Measurements from ENCODE around the gene SOHLH1.

SOHLH1 gene

DNA sequence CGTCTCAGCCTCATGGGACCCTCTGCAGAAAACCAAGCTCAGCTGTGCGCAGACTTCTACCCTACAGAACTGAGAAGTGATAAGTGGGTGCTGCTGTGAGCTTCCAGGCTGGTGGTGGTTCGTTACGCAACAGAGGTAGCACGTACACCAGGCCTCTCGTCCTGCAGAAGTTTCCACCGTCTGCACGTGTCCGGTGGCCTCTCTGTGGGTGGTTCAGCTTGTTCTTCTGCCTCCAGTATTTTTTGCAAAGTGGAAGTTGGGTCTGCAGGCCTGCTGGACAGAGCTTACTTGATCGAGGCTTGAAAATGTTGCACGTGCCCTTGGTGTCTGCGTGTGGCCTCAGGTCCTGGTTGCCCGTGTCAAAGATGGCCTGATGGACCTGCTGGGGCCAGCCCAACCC is 30.2 kb upstream of the SOHLH1 start:
- DNase-seq (ENCODE audit: low read depth) = no peak

DNA sequence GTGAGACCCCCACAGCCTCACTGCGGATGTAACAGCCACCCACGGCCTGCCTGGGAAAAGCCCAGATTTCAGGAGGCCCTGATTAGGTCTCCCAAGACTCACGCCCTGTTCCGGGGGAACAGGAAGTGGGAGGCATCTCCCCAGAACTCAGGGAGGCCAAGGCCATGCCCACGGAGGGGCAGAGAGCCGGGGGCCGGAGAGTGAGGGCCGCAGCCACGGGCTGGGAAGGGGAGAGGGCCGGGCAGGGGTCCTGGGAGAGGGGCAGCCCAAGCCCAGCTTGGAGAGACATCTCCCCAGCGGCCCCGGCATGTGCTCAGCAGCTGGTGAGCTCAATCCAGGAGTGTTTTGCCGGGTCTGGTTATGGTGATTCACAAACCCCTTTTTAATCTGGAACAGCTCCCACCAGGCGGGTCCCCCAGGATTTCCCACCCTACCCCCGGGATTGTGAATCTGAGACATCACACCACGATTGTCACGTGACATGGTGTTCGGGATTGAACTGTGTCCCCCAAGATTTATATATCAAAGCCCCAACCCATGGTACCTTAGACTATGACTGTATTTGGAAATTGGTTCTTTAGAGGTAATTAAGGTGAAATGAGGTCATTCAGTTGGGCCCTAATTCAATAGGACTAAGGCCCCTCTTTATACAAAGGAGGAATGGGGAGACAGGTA is 29.3 kb upstream of the SOHLH1 start:
- DNase-seq (ENCODE audit: low read depth) = no peak

DNA sequence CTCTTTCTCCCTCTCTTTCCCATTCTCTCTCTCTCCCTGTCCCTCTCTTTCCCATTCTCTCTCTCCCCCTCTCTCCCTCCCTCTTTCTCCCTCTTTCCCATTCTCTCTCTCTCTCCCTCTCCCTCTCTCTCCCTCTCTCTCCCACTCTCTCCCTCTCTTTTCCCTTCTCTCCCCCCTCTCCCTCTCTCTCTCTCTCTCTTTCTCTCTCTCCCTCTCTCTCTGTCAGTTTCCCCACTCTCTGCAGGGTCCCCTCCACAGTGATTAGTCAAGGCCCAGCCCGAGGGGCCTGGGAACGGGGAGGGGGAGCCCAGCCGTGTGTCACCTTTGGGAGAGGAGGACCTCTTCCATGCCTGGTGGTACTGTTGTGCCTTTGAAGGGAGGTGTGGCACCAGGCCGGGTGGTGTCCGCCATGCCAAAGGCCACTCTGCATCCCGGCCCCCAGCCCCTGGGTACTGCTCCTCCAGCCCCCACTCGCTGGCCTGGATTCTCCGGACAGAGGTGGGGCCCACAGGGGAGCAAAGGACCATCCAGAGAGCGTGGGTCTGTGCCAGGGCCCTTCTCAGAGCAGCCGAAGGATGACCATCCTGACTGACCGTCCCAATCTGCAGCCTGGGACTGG is 28.1 kb upstream of the SOHLH1 start:
- DNase-seq (ENCODE audit: low read depth) = no peak

DNA sequence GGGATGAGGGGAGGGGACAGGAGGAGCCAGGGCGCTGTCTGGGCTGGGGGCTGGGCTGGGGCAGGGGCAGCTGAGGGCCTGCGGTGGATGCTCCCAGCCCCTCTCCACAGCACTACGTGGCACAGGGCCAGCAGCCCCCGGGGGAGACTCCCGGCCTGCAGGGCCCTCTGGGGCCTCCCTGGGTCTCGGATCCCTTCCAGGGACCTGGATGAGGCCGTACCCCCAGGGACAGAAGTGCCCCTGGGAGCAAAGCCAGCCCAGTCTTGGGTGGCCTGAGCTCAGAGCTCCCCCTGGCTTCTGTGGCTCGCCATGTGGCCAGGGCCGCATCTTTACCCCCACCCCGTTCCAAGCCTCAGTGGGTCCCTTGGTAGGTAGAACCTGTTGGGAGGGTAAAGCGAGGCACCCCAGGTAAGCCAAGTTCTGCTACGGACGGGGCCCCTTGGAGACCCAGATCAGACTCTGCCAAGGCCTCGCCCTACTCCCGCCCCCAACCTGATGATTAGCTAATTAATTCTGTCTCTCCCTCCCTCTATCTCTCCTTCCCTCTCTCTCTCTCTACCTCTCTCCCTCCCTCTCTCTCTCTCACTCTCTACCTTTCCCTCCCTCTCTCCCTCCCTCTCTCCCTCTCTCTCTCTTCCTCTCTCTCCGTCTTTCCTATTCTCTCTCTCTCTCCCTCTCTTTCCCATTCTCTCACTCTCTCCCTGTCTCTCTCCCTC is 27.0 kb upstream of the SOHLH1 start:
- DNase-seq (ENCODE audit: low read depth) = no peak

- DNase-seq (ENCODE audit: low read depth) = no peak
Observed at GRCh38 chr9:135724186-135724787, 25.0 kb upstream of the SOHLH1 start.

GRCh38 chr9:135722365-135722764 is 23.1 kb upstream of the SOHLH1 start:
- DNase-seq (ENCODE audit: low read depth) = no peak

DNA sequence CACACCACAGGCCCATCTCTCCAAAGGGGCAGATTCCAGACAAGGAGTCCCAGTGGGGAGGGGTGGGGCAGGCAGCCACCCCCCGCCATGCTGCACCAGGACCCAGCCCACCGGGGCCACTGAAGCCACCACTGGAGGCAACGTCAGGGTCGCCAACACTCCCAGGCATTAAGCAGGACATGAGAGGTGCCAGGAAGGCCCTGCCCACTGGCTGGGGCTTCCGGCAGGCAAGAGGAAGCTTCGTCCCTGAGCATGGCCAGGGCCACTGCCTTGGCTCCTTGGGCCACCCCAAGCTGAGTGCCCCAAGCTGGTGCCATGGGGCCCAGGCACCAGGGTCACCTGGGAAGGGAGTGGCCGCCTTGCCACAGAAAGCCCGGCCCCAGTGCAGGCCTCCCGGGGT is 20.2 kb upstream of the SOHLH1 start:
- DNase-seq (ENCODE audit: low read depth) = no peak

DNA sequence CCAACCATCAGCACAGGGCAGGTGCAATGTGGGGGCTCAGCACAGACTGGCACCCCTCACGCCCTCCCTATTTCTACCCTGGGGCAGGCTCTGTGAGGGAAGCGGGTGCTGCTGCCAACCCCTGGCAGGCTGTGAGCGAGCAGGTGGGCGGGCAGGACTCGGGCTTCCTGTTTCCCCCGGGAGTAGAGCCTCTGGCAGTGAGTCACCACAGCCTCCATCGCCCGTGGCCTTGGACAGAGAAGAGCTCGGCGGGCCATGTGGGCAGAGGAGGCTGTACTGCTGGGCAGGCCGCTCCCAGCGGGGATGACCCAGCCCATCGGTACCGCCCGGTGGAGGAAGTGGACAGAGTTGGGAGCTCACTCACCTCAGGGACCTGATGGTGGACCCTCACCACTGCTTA is 19.3 kb upstream of the SOHLH1 start:
- no peak for DNase-seq (ENCODE audit: low read depth)

- no peak for DNase-seq (ENCODE audit: low read depth)
Observed at GRCh38 chr9:135717410-135717809, 18.1 kb upstream of the SOHLH1 start.

DNA sequence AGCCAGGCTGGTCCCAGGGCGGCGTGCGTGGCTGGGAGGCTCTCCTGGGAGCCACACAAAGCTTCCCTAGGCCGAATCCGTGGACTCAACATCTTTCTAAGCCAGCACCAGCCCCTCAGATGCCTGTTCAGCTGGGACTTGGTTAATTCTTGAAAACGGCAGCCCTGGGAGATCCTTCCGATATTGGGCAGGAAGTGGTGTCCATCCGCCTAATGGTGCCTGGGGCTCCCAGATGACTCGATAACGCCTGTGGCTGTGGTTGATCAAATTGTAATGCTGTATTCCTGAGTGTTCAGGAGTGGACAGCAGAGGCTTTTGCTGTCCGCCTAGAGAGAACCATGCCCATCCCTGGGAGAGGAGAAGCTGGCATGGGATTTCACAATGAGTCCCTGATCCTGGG is 16.8 kb upstream of the SOHLH1 start:
- no peak for DNase-seq (ENCODE audit: low read depth)

DNA sequence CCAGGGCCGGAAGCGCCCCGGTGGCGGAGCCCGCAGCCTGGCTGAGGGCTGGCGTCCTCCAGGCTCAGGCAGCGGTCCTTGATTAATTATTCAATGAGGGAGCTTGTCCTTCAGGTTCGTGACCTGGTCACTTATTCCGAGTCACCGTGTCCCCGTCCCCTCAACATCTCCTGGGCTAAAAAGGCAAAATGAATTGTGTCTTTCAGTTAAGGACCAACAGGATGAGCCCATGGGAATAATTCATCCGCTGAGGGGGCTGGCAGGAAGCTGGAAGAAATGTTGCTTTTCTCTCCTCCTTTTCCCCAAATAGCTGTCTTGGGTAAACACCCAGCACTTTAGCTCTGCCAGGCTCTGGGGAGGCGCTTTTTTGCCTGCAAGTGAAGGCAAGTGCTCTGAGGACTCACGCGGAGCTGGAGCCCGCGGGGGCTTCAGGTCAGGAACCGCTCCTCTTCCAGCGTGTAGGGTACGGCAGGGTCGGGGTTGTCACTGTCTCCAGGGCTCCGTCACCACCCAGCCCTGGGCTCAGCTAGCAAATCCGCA is 15.8 kb upstream of the SOHLH1 start:
- no peak for DNase-seq (ENCODE audit: low read depth)

GRCh38 chr9:135714242-135715055 is 15.2 kb upstream of the SOHLH1 start:
- DNase-seq (ENCODE audit: low read depth) = no peak

DNA sequence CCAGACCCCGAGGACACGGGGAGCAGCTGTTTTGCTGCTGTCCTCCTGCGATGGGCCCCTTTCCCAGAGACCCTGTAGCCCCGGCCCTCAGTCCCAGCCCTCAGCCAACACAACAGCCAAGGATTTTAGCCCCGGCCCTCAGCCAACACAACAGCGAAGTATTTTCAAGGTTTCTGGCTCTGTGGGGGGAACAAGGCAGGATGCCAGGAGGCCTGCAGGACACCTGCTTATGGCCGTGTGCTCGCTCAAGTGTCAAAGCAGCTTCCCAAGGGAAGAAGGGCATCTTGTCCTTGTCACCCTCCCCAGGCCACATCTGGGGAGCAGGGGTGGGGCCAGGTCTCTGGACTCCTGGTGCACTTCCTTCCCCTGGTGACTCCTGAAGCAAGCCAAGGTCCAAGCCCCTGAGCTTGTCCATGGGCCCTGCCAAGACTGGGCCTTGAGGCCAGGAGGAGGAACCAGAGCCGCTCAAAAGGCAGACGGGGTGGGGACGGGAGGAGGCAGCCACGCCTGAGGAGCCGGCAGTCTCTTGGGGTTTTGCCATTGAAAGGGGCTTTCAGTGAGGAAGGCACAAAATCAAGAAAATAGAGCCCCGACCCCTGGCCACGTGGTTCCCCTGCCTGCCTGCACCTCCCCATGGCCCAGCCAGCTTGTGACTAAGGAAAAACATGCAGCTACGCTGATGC is 13.5 kb upstream of the SOHLH1 start:
- DNase-seq (ENCODE audit: low read depth) = no peak

DNA sequence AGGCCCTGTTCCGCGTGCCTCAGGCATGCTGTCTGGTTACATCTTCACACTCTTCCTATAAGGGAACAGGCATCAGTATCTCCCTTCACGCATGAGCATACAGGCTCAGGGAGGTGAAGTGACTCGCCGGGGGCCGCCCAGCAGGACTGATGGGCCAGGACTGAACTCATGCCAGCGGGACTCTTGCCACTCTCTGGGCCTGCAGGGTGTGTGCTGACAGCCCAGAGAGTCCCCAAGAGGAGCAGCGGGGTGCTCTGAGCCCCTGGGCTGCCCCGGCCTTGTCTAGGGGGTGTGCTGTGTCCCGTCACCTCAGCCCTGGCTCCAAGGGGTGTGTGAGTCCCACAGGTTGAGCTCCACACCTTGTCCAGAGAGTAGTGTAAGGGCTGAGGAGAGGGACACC is 12.6 kb upstream of the SOHLH1 start:
- DNase-seq (ENCODE audit: low read depth) = no peak

DNA sequence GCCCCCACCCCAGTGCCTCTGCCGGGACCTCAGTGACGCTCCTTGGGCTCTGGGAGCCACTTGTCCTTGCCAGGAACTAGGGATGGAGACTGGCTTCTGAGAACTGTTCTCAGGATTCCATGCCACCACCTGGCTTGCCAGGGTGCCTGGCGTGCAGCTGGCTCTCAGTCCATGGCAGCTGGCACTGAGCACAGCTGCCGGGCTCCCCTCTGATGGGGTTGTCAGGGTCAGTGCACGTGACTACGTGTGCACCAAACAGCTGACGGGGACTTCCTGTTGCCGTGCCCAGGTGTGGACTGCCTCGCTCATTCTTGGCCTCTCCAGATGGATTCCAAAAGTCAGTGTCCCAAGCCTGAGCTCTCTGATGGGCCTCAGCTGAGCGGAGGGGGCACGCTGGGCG is 12.1 kb upstream of the SOHLH1 start:
- DNase-seq (ENCODE audit: low read depth) = no peak

GRCh38 chr9:135708164-135708563 is 8.9 kb upstream of the SOHLH1 start:
- no peak for DNase-seq (ENCODE audit: low read depth)

- no peak for DNase-seq (ENCODE audit: low read depth)
Observed at GRCh38 chr9:135707252-135708138, 8.2 kb upstream of the SOHLH1 start.

DNA sequence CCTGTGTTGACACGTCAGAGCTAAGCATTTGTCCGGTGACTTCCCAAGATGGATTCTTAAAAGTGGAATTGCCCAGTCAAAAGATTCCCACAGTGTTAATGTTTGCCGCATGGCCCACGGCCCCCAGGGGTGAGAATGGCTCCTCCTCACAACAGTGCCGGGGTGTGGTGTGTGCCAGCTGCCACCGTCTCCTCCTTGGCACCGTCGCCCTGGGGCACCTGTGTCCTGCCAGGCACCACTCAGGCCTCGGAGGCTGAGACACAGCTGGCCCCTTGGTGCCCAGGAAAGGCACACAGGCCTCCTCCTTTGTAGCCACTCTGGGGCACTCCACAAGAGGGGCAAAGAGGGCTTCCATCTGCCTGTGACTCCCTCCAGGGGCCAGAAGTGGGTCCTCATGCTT is 7.0 kb upstream of the SOHLH1 start:
- no peak for DNase-seq (ENCODE audit: low read depth)

DNA sequence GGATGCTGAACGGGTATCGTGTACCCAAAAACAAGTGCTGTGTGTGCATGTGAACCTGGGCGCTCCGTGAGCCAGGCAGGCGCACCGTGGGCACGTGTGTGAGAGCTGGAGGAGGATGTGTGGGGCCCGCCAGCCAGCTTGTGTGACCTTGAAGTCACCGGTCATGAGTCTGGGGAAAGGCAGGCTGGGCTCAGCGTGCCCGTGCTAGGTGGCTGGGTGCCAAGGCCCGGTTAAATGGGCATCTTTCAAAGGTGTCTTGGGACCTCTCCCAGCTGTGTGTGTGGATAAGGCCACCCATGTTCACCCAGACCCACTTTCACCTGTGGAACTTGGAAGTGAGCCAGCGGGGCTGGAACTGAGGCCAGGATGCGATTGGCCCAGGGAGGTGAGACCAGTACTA is 6.1 kb upstream of the SOHLH1 start:
- no peak for DNase-seq (ENCODE audit: low read depth)

DNA sequence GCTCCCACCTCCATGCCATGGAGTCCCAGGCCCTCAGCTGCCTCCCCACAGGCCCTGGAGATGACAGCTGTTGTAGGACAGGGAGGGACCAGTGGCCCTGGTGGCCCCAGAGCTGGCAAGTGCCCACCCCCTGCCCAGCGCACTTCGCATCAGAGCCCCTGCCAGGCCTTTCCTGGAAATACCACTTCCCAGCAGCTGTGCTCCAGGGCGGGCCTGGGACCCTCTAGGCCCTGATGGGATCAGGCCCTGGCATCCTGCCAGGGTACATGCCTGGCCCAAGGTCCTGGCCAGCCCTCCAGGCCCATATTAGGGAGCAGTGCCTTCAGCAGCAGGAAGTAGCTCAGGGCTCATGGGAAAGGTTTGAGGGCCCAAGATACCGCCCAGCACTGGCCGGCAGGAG is 5.2 kb upstream of the SOHLH1 start:
- no peak for DNase-seq (ENCODE audit: low read depth)

Data from T follicular helper cell (primary cell).